Measurements from ENCODE around the gene CYP2J2.
"Not testable (repeated sequence)": the region's sequence is repeated elsewhere in the genome, so short reads cannot be mapped to it uniquely, and the experiment has no call there.

The CYP2J2 gene

GRCh38 chr1:59917785-59918180, 8.8 kb downstream of the CYP2J2 start:
- DNase-seq: no peak

GRCh38 chr1:59917026-59917784, 9.4 kb downstream of the CYP2J2 start:
- no peak for DNase-seq

- DNase-seq: no peak
These were observed 11.1 kb downstream of the CYP2J2 start for GRCh38 chr1:59915516-59915915.

GRCh38 chr1:59914791-59915286, 11.7 kb downstream of the CYP2J2 start:
- DNase-seq: not testable (repeated sequence)

- DNase-seq: no peak
These were observed 17.9 kb downstream of the CYP2J2 start for GRCh38 chr1:59908682-59909081.

- no peak for DNase-seq
These were observed 18.5 kb downstream of the CYP2J2 start for GRCh38 chr1:59908084-59908483.

- no peak for DNase-seq
These were observed 19.6 kb downstream of the CYP2J2 start for GRCh38 chr1:59906931-59907330.

- DNase-seq: peak; percentile 51
These were observed 23.3 kb downstream of the CYP2J2 start for GRCh38 chr1:59903141-59903754.

GRCh38 chr1:59901770-59902388, 24.7 kb downstream of the CYP2J2 start:
- DNase-seq: no peak

GRCh38 chr1:59900640-59901039, 25.9 kb downstream of the CYP2J2 start:
- no peak for DNase-seq

- DNase-seq: no peak
These were observed 27.6 kb downstream of the CYP2J2 start for GRCh38 chr1:59898927-59899326.

- DNase-seq: no peak
These were observed 29.4 kb downstream of the CYP2J2 start for GRCh38 chr1:59897165-59897564.

- peak; percentile 14 for DNase-seq
These were observed 33.4 kb downstream of the CYP2J2 start for GRCh38 chr1:59892841-59893811.

GRCh38 chr1:59885160-59885832, 41.3 kb downstream of the CYP2J2 start:
- no peak for DNase-seq

- no peak for DNase-seq
These were observed 45.8 kb downstream of the CYP2J2 start for GRCh38 chr1:59880735-59881134.

- DNase-seq: no peak
These were observed 46.5 kb downstream of the CYP2J2 start for GRCh38 chr1:59879996-59880505.

- peak; percentile 50 for DNase-seq
These were observed 47.0 kb downstream of the CYP2J2 start for GRCh38 chr1:59879574-59879973.

GRCh38 chr1:59878370-59878769, 48.2 kb downstream of the CYP2J2 start:
- DNase-seq: no peak

GRCh38 chr1:59877108-59877682, 49.4 kb downstream of the CYP2J2 start:
- DNase-seq: no peak

- DNase-seq: no peak
These were observed 54.8 kb downstream of the CYP2J2 start for GRCh38 chr1:59871746-59872145.

- no peak for DNase-seq
These were observed 60.1 kb downstream of the CYP2J2 start for GRCh38 chr1:59866462-59866861.
